ENCODE measurements around the gene PRIMPOL. TPM values are rescaled to one million over a fixed set of nuclear protein-coding genes. Genes with fewer than 3 reads are reported as not detected.

PRIMPOL gene
- total and polyA plus RNA-seq, 2 experiments from 2014 or later = 9.1 to 14.5 TPM

DNA sequence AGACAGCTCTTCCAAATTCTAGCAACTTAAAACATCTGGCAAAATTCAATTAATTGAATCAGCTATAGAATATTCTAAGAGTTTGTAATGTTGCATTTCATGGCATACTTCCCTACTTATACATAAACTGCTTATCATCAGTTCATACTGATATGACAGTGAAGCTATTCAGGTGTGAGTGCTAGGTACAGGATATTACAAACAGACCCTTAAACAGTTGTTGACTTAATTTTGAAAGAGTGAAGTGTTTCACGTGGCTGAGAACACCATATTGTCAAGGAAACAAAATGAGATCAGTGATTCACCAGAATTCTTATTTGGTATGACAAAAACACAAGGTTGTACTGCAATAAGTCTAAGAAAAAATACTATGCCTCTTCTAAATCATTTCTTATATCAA is 56.9 kb downstream of the PRIMPOL start:
- DNase-seq (ENCODE audit: low spot score) = no peak
- 81% methylated on average over 1 of the region's 1 CpG for WGBS (ENCODE audit: low lambda C conversion rate, missing lambda C conversion rate)

DNA sequence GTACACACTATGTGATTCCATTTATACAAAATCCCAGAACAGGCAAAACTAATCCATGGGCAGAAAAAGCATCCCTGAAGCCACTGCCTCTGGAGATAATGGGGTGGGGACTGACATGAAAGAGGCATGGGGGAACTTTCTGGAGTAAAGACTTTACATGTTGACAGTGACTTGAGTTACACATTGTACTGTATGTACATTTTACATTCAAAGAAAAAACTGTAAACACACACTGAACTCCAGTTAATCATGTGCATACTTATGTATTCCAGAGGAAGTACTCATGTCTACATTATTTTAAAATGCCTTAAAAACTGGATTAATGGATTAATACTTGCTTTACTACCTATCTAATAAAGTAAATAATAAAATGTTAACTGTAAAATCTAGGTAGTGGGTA is 62.8 kb downstream of the PRIMPOL start:
- Histone ChIP-seq H3K9me3 (ENCODE audit: low read depth) (no peaks in the 10 kb centered on the region), H2AFZ (no peak overlapping the region), H4K20me1 (ENCODE audit: insufficient read depth, poor library complexity, severe bottlenecking) (no peaks in the 10 kb centered on the region), H3K4me2 (no peak overlapping the region), H3K79me2 (no peaks in the 10 kb centered on the region), H3K27me3 (no peaks in the 10 kb centered on the region), H3K4me3 (no peak overlapping the region), H3K4me1 (ENCODE audit: insufficient read depth) (no peaks in the 10 kb centered on the region), H3K27ac (no peak overlapping the region), H3K9me2 (replicated peaks; ENCODE audit: insufficient read depth) (no peaks in the 10 kb centered on the region), H3K36me3 (replicated peaks; ENCODE audit: insufficient read depth, low read depth) (no peaks in the 10 kb centered on the region)
- no peak for TF ChIP-seq EZH2 (IDR thresholded peaks at IDR 0.05; ENCODE audit: borderline replicate concordance)
- no peak for TF ChIP-seq EZH2phosphoT487 (IDR thresholded peaks at IDR 0.05; ENCODE audit: low read depth, severe bottlenecking, unreplicated experiment)
- TF ChIP-seq, protein P1, sequence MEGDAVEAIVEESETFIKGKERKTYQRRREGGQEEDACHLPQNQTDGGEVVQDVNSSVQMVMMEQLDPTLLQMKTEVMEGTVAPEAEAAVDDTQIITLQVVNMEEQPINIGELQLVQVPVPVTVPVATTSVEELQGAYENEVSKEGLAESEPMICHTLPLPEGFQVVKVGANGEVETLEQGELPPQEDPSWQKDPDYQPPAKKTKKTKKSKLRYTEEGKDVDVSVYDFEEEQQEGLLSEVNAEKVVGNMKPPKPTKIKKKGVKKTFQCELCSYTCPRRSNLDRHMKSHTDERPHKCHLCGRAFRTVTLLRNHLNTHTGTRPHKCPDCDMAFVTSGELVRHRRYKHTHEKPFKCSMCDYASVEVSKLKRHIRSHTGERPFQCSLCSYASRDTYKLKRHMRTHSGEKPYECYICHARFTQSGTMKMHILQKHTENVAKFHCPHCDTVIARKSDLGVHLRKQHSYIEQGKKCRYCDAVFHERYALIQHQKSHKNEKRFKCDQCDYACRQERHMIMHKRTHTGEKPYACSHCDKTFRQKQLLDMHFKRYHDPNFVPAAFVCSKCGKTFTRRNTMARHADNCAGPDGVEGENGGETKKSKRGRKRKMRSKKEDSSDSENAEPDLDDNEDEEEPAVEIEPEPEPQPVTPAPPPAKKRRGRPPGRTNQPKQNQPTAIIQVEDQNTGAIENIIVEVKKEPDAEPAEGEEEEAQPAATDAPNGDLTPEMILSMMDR (IDR thresholded peaks at IDR 0.05; ENCODE audit: poor library complexity) = no peak
- DNase-seq (ENCODE audit: low spot score) = no peak

More for the DNA sequence above, 56.9 kb downstream of the PRIMPOL start:
- Histone ChIP-seq H4K20me1 (ENCODE audit: insufficient read depth, poor library complexity, severe bottlenecking) (no peaks in the 10 kb centered on the region), H3K9me2 (replicated peaks; ENCODE audit: insufficient read depth) (no peaks in the 10 kb centered on the region), H2AFZ (no peak overlapping the region), H3K4me2 (no peak overlapping the region), H3K4me1 (ENCODE audit: insufficient read depth) (no peaks in the 10 kb centered on the region), H3K4me3 (no peak overlapping the region), H3K79me2 (no peaks in the 10 kb centered on the region), H3K36me3 (replicated peaks; ENCODE audit: insufficient read depth, low read depth) (no peaks in the 10 kb centered on the region), H3K9me3 (ENCODE audit: low read depth) (no peaks in the 10 kb centered on the region), H3K27me3 (no peaks in the 10 kb centered on the region), H3K27ac (no peak overlapping the region)
- TF ChIP-seq EZH2 (IDR thresholded peaks at IDR 0.05; ENCODE audit: borderline replicate concordance) (no peak), EZH2phosphoT487 (IDR thresholded peaks at IDR 0.05; ENCODE audit: low read depth, severe bottlenecking, unreplicated experiment) (no peak)
- TF ChIP-seq, protein P1 (IDR thresholded peaks at IDR 0.05; ENCODE audit: poor library complexity) = no peak

DNA sequence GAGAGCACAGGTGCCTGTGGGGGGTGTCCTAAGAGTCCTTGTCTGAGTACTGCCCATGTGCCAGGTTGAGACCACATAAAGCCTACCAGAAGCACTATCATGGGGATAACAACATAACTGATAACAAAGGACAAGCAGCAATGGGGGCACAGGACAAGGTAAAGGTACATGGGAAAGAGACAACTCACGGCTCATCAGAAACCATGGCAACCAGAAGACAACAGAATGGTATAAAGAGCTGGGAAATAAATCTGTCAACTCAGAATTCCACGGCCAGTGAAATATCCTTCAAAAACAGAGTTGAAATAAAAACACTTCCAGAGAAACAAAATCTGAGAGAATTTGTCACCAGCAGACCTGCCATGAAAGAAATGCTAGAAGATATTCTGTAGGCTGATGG is 64.3 kb downstream of the PRIMPOL start:
- Histone ChIP-seq H3K79me2 (no peaks in the 10 kb centered on the region), H3K36me3 (replicated peaks; ENCODE audit: insufficient read depth, low read depth) (no peaks in the 10 kb centered on the region), H2AFZ (no peak overlapping the region), H3K9me2 (replicated peaks; ENCODE audit: insufficient read depth) (no peaks in the 10 kb centered on the region), H4K20me1 (ENCODE audit: insufficient read depth, poor library complexity, severe bottlenecking) (no peaks in the 10 kb centered on the region), H3K4me3 (no peak overlapping the region), H3K9me3 (ENCODE audit: low read depth) (no peaks in the 10 kb centered on the region), H3K4me2 (no peak overlapping the region), H3K4me1 (ENCODE audit: insufficient read depth) (no peaks in the 10 kb centered on the region), H3K27me3 (no peaks in the 10 kb centered on the region), H3K27ac (no peak overlapping the region)
- TF ChIP-seq EZH2 (IDR thresholded peaks at IDR 0.05; ENCODE audit: borderline replicate concordance) (no peak), EZH2phosphoT487 (IDR thresholded peaks at IDR 0.05; ENCODE audit: low read depth, severe bottlenecking, unreplicated experiment) (no peak)
- TF ChIP-seq, protein P1 (IDR thresholded peaks at IDR 0.05; ENCODE audit: poor library complexity) = no peak
- no peak for DNase-seq (ENCODE audit: low spot score)
- 75% methylated on average over 2 of the region's 2 CpGs for whole genome bisulfite sequencing (ENCODE audit: low lambda C conversion rate, missing lambda C conversion rate)

DNA sequence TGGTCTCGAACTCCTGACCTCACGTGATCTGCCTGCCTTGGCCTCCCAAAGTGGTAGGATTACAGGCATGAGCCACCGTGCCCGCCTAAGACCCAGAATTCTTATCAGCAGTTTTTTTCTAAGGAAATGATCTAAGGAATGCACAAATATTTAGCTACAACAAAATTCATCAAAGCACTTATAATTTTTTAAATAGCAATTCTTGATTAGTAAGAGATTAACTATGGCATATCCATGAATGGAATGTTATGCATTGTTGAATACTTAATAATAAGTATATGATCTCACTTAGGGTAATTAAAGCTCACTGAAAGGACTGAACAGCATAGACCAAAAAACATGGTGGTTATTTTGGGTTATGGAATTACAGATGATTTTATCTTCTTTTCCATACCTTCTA is 66.0 kb downstream of the PRIMPOL start:
- Histone ChIP-seq H3K9me3 (ENCODE audit: low read depth) (no peaks in the 10 kb centered on the region), H4K20me1 (ENCODE audit: insufficient read depth, poor library complexity, severe bottlenecking) (no peaks in the 10 kb centered on the region), H3K4me2 (no peak overlapping the region), H3K27ac (no peak overlapping the region), H3K36me3 (replicated peaks; ENCODE audit: insufficient read depth, low read depth) (no peaks in the 10 kb centered on the region), H3K4me3 (no peak overlapping the region), H3K79me2 (no peaks in the 10 kb centered on the region), H3K4me1 (ENCODE audit: insufficient read depth) (no peaks in the 10 kb centered on the region), H3K9me2 (replicated peaks; ENCODE audit: insufficient read depth) (no peaks in the 10 kb centered on the region), H3K27me3 (no peaks in the 10 kb centered on the region), H2AFZ (no peak overlapping the region)
- no peak for DNase-seq (ENCODE audit: low spot score)
- no peak for TF ChIP-seq EZH2 (IDR thresholded peaks at IDR 0.05; ENCODE audit: borderline replicate concordance)
- TF ChIP-seq EZH2phosphoT487 (IDR thresholded peaks at IDR 0.05; ENCODE audit: low read depth, severe bottlenecking, unreplicated experiment) = no peak
- TF ChIP-seq, protein P1 (IDR thresholded peaks at IDR 0.05; ENCODE audit: poor library complexity) = no peak
- 97% methylated on average over 4 of the region's 4 CpGs for WGBS (ENCODE audit: low lambda C conversion rate, missing lambda C conversion rate)

Data from hepatocyte (in vitro differentiated cells).